K562 (cell line): ENCODE results near the gene SUPT5H. TPM values are rescaled to one million over a fixed set of nuclear protein-coding genes. Genes with fewer than 3 reads are reported as not detected.

ENCODE experiments used
- CAMTA2 ChIP-seq: fragments of 250-450 bp; sonication (Bioruptor Pico); conservative IDR thresholded peaks from 2 replicates; pipeline ENCODE4 v1.5.1; 2022
- ELF2 ChIP-seq: fragments of 250-450 bp; sonication (Bioruptor Pico); IDR thresholded peaks from 2 replicates; pipeline ENCODE4 v1.5.0; 2021; ENCODE audit warnings: mild to moderate bottlenecking
- HDAC1 ChIP-seq, 2 experiments: fragments of 450-650 bp; IDR thresholded peaks; 2 replicates each; pipeline ENCODE4 v1.6.1; 2016 to 2017; ENCODE audit warnings: inconsistent platforms in 1 of 2, mild to moderate bottlenecking in 1 of 2, moderate library complexity in 1 of 2
- IRF2 ChIP-seq: sonication (generic); formaldehyde crosslinking; IDR thresholded peaks from 2 replicates; pipeline ENCODE4 v1.8.1; 2022; ENCODE audit warnings: mild to moderate bottlenecking, missing genetic modification reagents
- KLF10 ChIP-seq: fragments of 250-450 bp; sonication (Bioruptor Pico); IDR thresholded peaks from 2 replicates; pipeline ENCODE4 v1.6.1; 2021; ENCODE audit warnings: matching md5 sums
- NFE2L1 ChIP-seq: fragments of 450-650 bp; IDR thresholded peaks from 2 replicates; pipeline ENCODE4 v1.6.1; 2016; ENCODE audit warnings: missing genetic modification characterization, low read depth, mild to moderate bottlenecking, missing compliant biosample characterization, moderate library complexity, borderline replicate concordance
- POLR2A ChIP-seq: fragments of 450-650 bp; conservative IDR thresholded peaks from 2 replicates; pipeline ENCODE4 v1.6.1; 2016
- PYGO2 ChIP-seq: fragments of 450-650 bp; IDR thresholded peaks from 2 replicates; pipeline ENCODE4 v1.6.1; 2016; ENCODE audit warnings: mild to moderate bottlenecking, missing genetic modification characterization, moderate library complexity, missing compliant biosample characterization
- RBM17 ChIP-seq: fragments of 200-400 bp; formaldehyde crosslinking; IDR thresholded peaks from 2 replicates; pipeline ENCODE4 v1.6.1; 2017; ENCODE audit warnings: low read depth, mild to moderate bottlenecking, low read length, borderline replicate concordance
- ZC3H4 ChIP-seq: sonication (generic); formaldehyde crosslinking; IDR thresholded peaks from 2 replicates; pipeline ENCODE4 v1.9.0; 2021; ENCODE audit warnings: missing genetic modification reagents, borderline replicate concordance
- ZFX ChIP-seq: sonication (generic); formaldehyde crosslinking; IDR thresholded peaks from 2 replicates; pipeline ENCODE4 v1.8.0; 2022; ENCODE audit warnings: mild to moderate bottlenecking, missing genetic modification reagents, moderate library complexity
- ZKSCAN1 ChIP-seq: fragments of 150-350 bp; IDR thresholded peaks from 2 replicates; pipeline ENCODE4 v1.6.1; 2016; ENCODE audit warnings: low read depth, low read length
- ZNF212 ChIP-seq: fragments of 450-650 bp; formaldehyde crosslinking; IDR thresholded peaks from 2 replicates; pipeline ENCODE4 v1.4.0; 2020; ENCODE audit warnings: mild to moderate bottlenecking
- ZNF644 ChIP-seq: fragments of 200-800 bp; sonication (Bioruptor generic); IDR thresholded peaks from 2 replicates; pipeline ENCODE4 v1.6.1; 2016; ENCODE audit warnings: low read depth, missing genetic modification characterization, missing compliant biosample characterization
- polyA plus RNA-seq, 8 experiments: library from polyadenylated mRNA; depleted of rRNA in 4 of 8; stranded (reverse) in 5 of 8; unstranded in 3 of 8; fragments of >200 nt; fragmentation: Nextera tagmentation in 2 of 8; fragmentation: Illumina TruSeq in 1 of 8; extraction: Ambion mirVana in 2 of 8; extraction: Trizol in 1 of 8; gene quantifications; 2 replicates each; pipeline versions ENCODE4 v1.2.1 to v1.2.3, GENCODE V29; 2011 to 2014; ENCODE audit warnings: inconsistent platforms in 1 of 8, missing spikeins in 1 of 8
- total RNA-seq, 7 experiments: library from RNA; depleted of rRNA in 6 of 7; stranded (reverse); fragments of >200 nt in 6 of 7; fragmentation: Illumina TruSeq in 2 of 7; extraction: Trizol in 2 of 7; gene quantifications; 2 replicates each; pipeline versions ENCODE4 v1.2.1 to v1.2.3, GENCODE V29; 2011 to 2021; ENCODE audit warnings: low replicate concordance in 1 of 7
- TF ChIP-seq, protein P1 (sequence below): sonication (generic); formaldehyde crosslinking; IDR thresholded peaks from 2 replicates; pipeline ENCODE4 v1.8.1; 2023; ENCODE audit warnings: mild to moderate bottlenecking, missing genetic modification reagents
- TF ChIP-seq, protein P2 (sequence below): fragments of 250-450 bp; sonication (Bioruptor Pico); IDR thresholded peaks from 2 replicates; pipeline ENCODE4 v1.4.0; 2020; ENCODE audit warnings: mild to moderate bottlenecking, moderate library complexity
- TF ChIP-seq, protein P3 (sequence below), 2 experiments: fragments of 150-350 bp in 1 of 2; IDR thresholded peaks; 2 replicates each; pipeline ENCODE4 v1.6.1; 2012 to 2016; ENCODE audit warnings: low read depth in 2 of 2, low read length in 2 of 2, mild to moderate bottlenecking in 1 of 2, moderate library complexity in 1 of 2
- TF ChIP-seq, protein P4 (sequence below): fragments of 250-450 bp; sonication (Bioruptor Pico); IDR thresholded peaks from 2 replicates; pipeline ENCODE4 v1.5.0; 2021; ENCODE audit warnings: mild to moderate bottlenecking, borderline replicate concordance

SUPT5H gene
- total and polyA plus RNA-seq, 9 of the 15 experiments (the other 6 are each of a cell fraction or from before 2014, with no cell fraction given): 13.3 to 85.9 (median 35.9) TPM

DNA sequence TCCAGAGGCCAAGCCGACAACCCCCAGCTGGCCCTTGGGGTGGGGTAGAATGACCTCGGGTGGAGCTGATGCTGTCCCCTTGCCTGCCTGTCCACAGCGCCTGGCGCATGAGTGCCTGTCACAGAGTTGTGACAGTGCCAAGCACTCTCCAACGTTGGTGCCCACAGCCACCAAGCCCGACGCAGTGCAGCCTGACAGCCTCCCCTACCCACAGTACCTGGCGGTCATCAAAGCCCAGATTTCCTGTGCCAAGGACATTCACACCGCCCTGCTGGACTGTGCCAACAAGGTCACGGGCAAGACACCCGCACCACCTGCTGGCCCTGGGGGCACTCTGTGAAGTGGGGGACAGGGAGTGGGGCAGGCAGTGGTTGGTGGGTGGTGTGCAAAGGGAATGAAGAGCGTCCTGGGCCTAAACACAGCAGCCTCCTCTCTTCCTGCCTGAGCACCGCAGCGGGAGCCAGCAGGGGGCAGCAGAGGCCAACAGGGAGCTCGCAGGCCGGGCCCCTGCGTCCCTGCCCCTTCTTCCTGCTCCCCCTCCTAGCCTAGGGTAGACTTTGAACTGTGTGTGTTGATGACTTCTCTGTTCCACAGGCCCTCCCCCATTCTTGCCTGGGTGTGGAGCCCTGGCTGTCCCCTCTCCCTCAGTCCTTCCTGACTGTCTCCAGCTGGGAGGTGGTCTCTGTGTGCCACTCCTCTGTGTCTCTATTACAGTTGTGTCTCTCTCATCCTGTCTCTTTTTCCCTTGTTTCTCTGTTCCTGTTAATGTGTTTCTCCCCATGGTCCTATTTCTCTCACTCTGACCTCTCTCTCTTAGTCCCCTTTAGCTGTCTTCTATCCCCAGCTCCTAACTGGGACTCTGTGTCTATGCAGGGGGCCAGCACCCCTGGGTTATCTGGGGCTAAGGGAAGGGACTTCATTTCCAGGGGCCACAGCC is 47.8 kb upstream of the SUPT5H start (continued):
- 0 out of 2 replicates have a peak, but pooled peaks have one; percentile 26 for TF ChIP-seq POLR2A
- TF ChIP-seq CAMTA2: no peak
- no peak; the same call in 1 of the 2 replicates for TF ChIP-seq ELF2 (CRISPR knock-in tag)
- no peak for TF ChIP-seq ZNF212 (CRISPR knock-in tag)
- TF ChIP-seq, protein P1, sequence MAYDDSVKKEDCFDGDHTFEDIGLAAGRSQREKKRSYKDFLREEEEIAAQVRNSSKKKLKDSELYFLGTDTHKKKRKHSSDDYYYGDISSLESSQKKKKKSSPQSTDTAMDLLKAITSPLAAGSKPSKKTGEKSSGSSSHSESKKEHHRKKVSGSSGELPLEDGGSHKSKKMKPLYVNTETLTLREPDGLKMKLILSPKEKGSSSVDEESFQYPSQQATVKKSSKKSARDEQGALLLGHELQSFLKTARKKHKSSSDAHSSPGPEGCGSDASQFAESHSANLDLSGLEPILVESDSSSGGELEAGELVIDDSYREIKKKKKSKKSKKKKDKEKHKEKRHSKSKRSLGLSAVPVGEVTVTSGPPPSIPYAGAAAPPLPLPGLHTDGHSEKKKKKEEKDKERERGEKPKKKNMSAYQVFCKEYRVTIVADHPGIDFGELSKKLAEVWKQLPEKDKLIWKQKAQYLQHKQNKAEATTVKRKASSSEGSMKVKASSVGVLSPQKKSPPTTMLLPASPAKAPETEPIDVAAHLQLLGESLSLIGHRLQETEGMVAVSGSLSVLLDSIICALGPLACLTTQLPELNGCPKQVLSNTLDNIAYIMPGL (CRISPR knock-in tag): no peak
- TF ChIP-seq ZFX (CRISPR knock-in tag): no peak
- peak; percentile 48; the same call in 1 of the 2 replicates for TF ChIP-seq ZKSCAN1
- TF ChIP-seq, protein P2, sequence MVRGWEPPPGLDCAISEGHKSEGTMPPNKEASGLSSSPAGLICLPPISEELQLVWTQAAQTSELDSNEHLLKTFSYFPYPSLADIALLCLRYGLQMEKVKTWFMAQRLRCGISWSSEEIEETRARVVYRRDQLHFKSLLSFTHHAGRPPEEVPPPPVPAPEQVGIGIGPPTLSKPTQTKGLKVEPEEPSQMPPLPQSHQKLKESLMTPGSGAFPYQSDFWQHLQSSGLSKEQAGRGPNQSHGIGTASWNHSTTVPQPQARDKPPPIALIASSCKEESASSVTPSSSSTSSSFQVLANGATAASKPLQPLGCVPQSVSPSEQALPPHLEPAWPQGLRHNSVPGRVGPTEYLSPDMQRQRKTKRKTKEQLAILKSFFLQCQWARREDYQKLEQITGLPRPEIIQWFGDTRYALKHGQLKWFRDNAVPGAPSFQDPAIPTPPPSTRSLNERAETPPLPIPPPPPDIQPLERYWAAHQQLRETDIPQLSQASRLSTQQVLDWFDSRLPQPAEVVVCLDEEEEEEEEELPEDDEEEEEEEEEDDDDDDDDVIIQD (CRISPR knock-in tag): no peak
- no peak for TF ChIP-seq NFE2L1 (tag)
- no peak for TF ChIP-seq RBM17
- no peak for TF ChIP-seq IRF2
- TF ChIP-seq HDAC1 (IDR thresholded peaks at IDR 0.05): 0 out of 4 replicates have a peak, but pooled peaks of 1 of the 2 experiments have one; percentile 28
- TF ChIP-seq, protein P3, sequence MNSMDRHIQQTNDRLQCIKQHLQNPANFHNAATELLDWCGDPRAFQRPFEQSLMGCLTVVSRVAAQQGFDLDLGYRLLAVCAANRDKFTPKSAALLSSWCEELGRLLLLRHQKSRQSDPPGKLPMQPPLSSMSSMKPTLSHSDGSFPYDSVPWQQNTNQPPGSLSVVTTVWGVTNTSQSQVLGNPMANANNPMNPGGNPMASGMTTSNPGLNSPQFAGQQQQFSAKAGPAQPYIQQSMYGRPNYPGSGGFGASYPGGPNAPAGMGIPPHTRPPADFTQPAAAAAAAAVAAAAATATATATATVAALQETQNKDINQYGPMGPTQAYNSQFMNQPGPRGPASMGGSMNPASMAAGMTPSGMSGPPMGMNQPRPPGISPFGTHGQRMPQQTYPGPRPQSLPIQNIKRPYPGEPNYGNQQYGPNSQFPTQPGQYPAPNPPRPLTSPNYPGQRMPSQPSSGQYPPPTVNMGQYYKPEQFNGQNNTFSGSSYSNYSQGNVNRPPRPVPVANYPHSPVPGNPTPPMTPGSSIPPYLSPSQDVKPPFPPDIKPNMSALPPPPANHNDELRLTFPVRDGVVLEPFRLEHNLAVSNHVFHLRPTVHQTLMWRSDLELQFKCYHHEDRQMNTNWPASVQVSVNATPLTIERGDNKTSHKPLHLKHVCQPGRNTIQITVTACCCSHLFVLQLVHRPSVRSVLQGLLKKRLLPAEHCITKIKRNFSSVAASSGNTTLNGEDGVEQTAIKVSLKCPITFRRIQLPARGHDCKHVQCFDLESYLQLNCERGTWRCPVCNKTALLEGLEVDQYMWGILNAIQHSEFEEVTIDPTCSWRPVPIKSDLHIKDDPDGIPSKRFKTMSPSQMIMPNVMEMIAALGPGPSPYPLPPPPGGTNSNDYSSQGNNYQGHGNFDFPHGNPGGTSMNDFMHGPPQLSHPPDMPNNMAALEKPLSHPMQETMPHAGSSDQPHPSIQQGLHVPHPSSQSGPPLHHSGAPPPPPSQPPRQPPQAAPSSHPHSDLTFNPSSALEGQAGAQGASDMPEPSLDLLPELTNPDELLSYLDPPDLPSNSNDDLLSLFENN (IDR thresholded peaks at IDR 0.05; ENCODE audit: low read depth in 2 of 2, low read length in 2 of 2): 0 out of 4 replicates have a peak, but pooled peaks of 1 of the 2 experiments have one; percentile 16
- no peak for TF ChIP-seq KLF10 (CRISPR knock-in tag)
- TF ChIP-seq ZC3H4 (CRISPR knock-in tag): no peak
- no peak for TF ChIP-seq ZNF644 (tag)
- TF ChIP-seq, protein P4, sequence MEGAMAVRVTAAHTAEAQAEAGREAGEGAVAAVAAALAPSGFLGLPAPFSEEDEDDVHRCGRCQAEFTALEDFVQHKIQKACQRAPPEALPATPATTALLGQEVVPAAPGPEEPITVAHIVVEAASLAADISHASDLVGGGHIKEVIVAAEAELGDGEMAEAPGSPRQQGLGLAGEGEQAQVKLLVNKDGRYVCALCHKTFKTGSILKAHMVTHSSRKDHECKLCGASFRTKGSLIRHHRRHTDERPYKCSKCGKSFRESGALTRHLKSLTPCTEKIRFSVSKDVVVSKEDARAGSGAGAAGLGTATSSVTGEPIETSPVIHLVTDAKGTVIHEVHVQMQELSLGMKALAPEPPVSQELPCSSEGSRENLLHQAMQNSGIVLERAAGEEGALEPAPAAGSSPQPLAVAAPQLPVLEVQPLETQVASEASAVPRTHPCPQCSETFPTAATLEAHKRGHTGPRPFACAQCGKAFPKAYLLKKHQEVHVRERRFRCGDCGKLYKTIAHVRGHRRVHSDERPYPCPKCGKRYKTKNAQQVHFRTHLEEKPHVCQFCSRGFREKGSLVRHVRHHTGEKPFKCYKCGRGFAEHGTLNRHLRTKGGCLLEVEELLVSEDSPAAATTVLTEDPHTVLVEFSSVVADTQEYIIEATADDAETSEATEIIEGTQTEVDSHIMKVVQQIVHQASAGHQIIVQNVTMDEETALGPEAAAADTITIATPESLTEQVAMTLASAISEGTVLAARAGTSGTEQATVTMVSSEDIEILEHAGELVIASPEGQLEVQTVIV (CRISPR knock-in tag): no peak
- no peak for TF ChIP-seq PYGO2 (tag)
